CD4-positive, alpha-beta T cell treated with Interleukin-15 for 1 hour (primary cell): ENCODE data around the gene ZNRF1.

Experiments used
- DNase-seq: peaks from one replicate; pipeline ENCODE4 v3.0.0-alpha.2; 2020

The ZNRF1 gene

DNA sequence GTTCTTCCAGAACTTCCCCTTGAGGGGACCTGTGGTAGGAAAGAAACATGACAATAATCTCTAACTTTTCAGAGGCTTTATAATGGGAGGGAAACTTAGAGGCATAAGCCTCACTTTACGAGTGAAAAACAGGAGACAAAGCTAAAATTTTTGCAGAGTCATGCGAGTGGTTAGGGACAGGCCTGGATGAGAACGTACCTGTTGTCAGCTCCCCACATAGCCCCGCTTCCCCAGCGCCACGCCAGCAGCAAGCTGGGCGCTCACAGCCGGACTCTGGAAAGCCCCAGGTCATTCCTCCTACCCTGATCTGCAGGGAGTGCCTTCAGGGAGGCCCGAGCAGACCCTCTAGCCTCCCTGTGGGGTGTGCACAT, 64.1 kb downstream of the ZNRF1 start:
- DNase-seq = no peak

DNA sequence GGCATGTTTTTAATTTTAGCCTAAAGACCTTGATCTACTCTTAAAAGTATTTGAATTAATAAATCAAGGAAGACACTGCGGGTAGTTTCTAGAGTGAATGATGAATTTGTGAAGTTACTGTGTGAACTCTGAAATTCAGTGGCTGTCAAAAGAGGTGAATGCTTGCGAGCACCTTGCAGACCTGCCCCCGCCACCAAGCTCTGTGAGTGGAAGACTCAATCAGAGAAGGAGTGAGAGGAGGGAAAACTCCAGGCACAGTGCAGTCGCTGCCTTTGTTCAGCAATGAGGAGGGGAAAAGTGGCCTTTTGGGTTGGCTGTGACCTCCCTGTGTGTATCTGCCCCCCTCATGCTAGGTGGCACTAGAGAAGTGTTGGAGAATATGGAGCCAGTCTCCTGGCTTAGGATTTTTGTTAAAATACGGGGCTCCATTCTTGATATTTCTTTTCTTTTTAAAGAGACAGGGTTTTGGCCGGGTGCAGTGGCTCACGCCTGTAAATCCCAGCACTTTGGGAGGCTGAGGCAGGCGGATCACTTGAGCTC, 64.8 kb downstream of the ZNRF1 start:
- DNase-seq = no peak

DNA sequence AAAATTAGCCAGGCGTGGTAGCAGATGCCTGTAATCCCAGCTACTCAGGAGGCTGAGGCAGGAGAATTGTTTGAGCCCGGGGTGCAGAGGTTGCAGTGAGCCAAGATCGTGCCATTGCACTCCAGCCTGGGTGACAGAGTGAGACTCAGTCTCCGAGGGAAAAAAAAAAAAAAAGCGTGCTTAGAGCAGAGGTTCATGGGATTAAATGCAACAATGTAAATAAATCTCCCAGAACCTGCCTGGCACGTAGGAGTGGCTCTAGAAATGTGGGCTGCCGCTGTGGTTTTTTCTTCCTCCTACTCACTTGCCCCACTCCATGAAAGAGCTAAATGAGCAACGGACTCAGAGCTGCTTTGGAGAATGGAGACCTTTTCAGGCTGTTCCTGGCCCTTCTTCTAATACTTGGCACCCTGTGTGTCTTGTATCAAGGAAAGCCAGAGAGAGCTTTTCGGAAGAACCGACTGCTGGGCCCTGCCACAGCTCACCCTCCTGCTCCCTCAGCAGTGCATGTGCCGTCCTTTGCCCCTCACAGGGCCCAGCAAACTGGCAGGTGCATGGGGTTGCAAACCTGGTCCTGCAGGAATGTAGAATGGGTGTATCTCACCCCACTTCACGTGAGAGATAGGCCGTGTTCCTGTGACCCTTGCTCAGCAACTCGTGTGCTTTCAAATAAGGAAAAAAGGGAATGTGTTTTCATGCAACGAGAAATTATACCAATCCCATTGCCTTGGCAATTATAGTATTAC, 65.8 kb downstream of the ZNRF1 start:
- DNase-seq = no peak

DNA sequence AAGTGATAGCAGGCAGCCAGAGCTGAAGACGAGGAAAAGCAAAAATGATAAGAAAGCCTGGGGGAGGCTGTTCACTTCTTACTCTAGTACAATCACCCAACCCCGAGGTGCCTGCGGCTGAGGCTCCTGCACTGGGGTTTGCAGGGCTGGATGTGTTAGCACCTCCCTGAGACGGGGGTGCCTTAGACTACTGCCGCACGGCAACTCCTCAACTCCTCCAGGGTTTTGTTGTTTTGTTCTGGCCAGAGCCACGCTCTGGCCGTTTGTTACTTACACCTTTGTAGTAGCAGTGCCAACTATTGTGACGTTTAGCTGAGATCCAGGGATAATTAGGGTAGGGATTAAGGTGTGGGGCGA, 66.3 kb downstream of the ZNRF1 start:
- peak; percentile 39 for DNase-seq

DNA sequence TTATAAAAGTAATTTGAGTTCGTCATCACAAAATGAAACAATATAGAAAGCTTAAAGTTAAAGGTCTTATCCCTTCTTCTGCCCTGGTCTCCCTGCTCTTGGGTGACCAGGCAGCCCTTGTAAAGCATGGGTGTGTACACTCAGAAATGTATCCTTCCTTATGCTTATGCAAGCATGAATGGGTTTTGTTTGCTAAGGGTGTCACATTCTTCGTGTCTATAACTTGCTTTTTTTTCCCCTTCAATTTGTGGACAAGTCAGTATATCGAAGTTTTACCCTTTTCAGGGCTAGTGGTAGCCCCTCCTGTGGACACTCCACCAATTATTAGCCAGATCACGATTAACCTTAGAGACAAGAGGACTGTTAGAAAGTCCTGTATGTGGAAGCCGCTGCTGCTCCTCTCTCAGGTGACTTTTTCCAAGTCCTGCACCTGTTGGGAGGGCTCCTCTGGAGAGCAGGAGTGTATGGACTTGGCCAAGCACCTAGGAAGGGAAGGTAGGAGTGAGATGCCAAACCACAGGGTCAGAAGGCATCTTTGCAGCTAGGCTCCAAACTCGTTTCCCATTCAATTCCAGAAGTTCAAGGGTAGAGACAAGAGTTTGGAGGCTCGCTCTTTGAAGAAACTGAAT, 66.8 kb downstream of the ZNRF1 start:
- DNase-seq = no peak

DNA sequence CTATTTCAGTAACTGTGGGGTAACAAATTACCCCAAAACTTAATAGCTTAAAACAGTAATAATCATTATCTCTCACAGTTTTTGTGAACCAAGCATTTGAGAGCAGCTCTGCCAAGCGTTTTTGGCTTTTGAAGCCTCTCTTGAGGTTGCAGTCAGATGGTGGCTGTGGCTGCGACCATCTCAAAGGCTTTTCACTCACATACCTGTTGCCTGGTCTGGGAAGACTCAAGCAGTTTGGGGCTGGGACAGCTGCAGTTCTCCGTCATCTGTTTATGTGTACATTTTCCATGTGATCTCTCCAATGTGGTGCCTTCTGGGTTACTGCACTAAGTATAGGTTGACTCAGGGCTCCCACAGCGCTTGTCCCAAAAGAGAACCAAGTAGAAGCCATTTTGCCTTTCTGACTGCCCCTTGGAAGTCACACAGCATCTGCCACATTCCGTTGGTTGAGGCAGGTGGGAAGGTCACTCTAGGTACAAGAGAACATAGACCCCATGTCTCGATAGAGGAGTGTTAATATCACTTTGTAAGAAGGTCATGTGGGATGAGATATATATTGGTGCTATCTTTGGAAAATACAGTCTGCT, 68.1 kb downstream of the ZNRF1 start:
- DNase-seq = no peak

DNA sequence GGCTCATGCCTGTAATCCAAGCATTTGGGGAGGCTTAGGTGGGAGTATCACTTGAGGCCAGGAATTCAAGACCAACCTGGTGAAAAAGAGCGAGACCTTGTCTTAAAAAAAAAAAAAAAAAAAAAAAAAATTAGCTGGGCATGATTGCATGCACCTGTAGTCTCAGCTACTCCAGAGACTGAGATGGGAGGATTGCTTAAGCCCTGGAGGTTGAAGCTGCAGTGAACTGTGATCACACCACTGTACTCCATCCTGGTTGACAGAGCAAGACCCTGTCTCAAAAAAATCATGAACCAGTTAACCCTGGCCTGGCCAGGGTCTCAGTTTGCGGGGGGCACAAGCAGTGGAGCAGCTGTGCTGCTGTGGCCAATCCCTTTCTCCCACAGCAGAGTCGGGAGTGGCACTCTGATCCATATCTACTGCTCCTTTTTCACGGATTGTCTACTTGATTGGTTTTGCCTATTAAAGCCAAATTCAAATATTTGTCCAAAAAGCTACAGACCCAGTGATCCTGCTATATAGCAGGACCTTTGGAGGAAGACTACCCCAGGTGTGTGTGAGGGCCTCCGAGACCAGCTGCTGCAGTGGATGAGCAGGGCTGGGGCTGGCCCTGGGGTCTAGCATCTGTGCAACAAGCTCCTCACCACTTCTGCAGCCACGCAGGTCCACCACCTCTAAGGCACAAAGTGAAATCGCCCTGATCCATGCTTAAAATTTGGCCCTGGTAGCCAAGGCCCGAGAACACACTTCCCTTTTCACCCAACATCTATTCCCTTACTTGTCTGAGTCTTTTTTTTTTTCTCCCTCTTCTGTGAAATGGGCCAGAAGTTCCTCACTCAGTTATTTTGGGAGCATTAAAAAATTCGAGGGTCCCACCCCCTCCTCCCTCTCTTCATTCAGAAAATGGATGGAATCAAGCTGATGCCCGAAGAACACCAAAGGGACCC, 69.5 kb downstream of the ZNRF1 start:
- no peak for DNase-seq

DNA sequence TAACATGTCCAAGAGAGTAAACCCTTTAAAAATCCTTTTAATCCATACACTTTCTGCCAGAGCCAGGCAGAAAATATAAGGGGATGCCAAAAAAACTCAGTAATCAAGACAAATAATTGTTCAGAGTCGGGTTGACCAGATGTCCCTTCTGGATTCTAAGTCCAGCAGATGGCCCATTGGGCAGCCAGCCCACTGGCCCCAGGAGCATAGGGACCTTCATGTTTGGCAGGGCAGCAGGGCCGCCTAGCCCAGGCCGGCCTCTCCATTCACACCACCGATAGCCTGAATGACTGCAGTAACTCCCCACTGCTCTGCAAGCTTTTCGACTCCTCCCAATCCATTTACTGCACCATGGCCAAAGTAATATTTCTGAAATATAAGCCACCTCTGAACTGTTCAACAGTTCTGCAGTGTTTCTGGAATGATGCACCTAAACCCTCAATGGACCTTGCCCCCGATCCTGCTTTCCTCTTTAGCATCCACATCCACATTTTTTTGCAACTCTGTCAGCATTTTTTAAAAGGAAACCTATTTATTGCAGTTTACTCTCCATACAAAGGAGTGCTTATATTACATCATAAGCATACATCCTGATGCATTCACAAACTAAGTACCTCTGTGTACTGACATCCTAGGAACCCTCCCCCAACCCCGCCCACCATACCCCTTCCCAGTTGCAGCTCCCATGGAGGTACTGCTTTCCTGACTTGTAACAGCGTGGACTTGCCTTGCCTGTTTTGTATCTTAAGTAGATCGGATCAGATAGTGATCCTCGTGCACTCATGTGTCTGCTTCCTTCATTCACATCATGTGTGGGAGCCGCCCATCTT, 71.4 kb downstream of the ZNRF1 start:
- no peak for DNase-seq

DNA sequence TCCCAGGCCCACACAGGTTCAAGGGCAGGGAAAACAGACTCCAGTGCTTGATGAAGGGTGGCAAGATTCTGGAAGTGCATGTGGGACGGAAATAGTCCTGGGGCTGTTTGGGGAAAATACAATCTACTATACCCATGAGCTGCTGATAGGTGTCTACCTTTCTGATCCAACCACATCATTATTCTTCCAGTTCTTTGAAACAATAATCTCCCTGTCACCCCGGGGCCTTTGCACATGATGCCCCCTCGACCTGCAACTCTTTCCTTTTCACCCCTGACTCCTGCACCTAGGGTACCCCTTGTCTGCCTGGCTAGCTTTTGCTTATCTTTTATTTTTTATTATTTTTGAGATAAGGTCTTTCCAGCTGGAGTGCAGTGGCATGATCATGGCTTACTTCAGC, 72.8 kb downstream of the ZNRF1 start:
- no peak for DNase-seq

DNA sequence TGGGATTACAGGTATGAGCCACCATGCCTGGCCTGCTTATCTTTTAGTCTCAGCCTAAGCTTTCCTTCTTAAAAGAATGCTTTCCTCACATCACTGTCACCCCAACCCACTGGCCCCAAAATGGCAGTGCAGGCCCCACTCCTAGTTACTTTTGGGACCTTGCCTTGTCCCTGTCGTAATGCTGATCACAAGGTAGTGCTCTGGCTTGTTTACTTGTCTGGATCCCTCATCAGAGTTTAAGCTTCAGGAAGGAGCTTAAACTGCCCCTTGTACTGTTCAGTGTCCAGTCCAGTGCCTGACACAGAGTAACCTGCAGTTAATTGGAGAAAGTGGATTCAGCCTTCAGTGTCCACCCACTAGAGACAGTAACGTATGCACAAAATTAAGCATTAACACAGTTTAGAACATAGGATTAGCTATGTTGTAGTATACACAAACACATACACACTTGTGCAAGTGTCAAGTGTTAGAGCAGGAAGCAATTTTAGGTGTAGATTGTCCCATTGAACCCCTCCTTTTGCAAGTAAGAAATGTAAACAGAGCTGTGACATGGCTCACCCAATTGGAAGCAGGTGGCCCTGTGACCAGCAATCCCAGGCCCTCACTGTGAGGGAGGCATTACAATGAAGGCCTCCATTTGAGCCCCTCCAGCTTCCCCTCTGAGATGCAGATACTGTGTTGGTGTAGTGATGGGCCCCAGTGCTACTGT, 73.6 kb downstream of the ZNRF1 start:
- DNase-seq = no peak

DNA sequence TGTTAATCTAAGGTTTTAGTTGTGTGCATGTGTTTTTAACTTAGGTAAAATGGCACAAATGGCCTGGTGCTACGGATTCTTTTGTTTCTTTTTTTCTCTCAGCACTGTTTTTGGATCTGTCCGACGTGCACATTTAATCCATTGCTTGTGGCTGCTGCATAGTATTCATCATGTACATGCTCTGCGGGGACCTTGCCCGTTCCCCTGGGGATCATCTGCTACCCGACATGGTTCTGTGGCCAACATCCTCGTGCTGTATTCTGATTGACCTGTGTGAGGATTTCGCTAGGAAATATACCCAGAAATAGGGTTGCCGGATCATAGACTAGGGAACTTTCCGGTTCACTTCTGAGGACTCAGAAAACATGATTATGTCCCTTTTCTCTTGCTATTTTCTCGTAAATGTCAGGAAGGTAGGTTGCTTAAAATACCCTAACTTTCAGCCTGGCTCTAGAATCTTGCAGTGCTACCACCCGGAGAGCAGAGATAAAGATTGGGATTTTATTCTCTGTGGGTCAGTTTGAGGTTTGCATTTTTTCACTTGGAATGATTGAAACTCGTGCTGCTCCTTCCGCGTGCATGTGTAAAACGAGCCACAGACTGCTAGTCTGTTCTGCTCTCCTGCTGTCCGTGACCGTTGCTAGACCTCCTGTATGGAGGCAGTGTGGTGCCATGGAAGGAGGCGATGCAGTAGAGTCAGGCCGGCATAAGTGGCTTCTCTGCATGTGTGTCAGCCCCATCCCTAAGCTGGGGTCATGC, 74.9 kb downstream of the ZNRF1 start:
- no peak for DNase-seq

DNA sequence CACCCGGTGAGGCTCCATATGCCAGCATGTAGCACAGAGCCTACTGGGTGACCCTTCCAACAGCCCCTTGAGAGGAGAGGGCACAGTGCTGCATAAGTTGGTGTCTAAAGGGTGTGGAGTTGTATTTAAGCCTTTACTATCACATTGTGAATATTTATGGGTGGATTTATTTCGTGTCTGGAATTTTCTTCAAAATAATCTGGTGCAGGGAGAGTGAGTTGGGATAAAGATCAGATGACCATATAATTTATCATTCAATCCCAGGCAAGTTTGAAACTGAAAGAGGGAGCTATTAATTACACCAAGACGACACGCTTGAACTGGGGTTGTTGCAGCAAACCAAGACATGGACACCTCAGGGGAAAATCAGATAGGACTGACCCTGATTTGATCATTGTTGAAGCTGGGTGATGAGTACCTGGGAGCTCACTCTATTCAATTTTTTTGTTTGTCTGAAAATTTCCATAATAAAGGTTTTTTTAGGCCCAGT, 75.5 kb downstream of the ZNRF1 start:
- no peak for DNase-seq

DNA sequence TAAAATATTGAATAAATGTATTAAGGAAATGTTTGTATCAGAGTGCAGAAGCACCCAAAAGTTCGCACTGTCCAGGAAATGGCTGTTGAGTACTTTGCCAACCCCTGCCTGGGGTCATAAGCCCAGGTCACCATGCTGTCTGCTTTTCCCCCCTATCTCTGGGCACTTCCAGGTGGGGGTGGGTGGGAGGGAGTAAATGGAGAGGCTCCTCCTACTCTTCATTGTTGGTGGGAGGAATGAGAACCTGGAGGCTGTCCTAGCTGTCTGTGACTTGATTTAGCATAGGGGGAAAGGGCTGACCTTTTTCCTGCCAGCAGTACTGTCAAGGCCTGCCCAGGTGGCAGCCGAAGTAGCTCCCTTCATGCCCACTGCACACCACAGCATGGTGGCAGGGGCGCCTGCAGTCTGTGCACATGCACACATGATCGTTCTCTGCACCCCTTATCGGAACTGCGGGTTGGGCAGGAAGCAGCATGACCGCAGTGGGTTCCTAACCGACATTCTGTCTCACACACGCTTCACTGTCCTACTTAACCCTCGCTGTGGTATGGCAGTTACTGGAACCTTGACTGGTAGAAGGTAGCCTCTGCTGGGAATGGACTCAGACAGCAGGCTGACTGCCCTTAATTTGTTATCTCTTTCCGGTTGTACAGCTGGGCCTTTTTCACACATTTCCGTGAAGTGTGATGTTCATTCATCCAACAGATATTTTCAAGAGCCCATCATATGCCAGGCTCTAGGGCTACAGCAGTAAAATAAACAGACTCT, 76.3 kb downstream of the ZNRF1 start:
- DNase-seq = peak; percentile 89

DNA sequence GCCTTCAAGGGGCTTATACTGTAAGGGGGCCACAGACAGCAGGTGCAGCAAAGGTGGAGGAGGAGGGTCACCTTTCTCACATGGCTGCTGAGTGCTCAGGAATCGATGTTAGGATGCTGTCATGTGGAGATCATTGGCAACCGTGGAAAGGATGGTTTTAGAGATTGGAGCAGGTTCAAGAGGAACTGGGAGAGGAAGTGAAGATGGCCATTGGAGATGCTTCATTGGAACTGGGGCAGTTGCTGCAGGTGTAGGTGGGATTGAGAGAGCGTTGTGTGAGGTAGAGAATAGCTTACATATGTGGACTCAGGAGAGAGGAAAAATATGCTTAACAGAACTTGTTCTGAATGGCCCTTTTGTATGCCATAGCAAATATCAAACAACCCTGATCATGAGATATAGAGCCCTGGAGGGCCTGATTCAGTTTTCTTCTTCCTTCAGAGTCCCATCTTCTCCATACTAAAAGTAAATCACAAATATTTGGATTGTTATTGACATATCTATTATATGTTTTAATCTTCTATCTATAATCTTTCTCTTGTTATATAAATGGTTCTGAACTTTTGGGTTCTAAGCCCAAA, 77.0 kb downstream of the ZNRF1 start:
- DNase-seq = no peak

DNA sequence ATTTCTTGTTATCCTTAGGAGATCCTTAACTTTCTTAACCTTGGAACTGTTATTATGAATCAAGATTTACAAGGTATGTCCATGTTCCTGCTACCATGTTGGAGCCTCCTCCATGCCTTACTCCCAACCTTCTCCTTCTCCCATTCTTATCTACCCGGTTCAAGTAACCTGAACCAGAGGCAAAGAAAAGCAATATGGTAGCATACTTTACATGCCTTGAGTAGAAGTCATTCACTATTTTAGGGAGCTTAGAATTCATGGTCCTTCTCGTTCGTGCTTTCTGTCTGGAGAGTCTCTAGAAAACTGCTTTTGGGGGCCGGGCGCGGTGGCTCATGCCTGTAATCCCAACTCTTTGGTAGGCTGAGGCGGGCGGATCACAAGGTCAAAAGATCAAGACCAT, 80.1 kb downstream of the ZNRF1 start:
- DNase-seq = no peak

DNA sequence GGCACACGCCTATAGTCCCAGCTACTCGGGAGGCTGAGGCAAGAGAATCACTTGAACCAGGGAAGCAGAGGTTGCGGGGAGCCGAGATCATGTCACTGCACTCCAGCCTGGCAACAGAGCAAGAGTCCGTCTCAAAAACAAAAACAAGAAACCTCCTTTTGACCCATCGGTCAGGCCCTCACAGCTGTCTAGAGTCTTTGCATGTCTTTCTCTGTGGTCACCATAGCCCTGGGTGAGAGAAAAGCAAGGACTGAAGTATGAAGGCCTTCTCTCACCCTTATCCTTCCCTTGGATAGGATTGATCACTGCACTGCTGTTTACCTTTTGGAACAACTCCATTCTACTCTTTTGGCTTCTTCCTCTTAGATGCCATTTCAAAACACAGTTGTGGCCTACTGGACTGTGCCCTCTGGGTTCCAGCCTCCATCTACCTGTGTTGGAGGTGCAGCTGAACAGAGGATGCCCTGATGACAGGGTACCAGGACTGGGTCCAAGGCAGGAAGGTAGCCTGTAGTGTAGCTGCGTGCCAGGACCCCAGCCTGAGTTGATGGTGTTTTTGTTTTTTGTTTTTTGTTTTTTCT, 80.6 kb downstream of the ZNRF1 start:
- no peak for DNase-seq

DNA sequence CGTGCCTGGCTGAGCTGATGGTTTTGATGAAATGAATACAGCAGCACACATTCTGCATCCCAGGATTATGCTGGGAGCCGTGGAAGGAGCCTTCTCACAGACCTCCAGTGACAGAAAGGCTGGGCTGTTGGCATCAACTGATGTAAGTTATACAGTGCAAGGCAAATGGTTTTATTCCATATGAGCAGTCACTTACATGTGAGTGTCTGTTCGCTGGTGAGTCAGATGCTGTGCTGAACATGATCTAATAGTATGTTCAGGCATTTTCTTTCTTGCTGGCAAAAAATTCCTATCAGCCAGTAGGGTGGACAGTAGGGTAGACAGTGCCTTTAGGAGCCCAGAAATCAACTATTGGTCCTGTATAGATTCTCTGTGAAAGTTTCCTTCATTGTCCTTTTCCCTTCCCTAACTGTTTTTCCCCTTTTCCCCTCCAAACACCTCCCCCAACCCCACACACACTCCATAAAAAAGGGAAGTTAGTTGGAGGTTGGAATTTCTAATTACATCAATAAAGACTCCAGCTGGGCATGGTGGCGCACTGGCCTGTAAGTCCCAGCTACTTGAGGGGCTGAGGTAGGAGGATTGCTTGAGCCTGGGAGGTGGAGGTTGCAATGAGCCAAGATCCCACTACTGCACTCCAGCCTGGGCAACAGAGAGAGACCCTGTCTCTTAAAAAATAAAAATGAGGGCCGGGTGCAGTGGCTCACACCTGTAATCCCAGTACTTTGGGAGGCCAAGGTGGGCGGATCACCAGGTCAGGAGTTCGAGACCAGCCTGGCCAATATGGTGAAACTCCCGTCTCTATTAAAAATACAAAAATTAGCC, 81.6 kb downstream of the ZNRF1 start:
- DNase-seq = no peak
